Fibroblast of lung (primary cell): ENCODE data around the gene LRP1-AS. TPM values are rescaled to one million over a fixed set of nuclear protein-coding genes. Genes with fewer than 3 reads are reported as not detected.

ENCODE experiments used
- DNase-seq, 2 donors: peaks; one replicate each; pipeline versions ENCODE4 v3.0.0 to v3.0.0-alpha.2; 2010; ENCODE audit warnings: low read depth in 2 of 2
- H2AFZ ChIP-seq: 2 replicates; pipeline ENCODE4 v1.5.1; 2012; ENCODE audit warnings: low read length, control low read depth, inconsistent platforms
- H3K27ac ChIP-seq: 2 replicates; pipeline ENCODE4 v1.5.1; 2011; ENCODE audit warnings: low read length, control low read depth; ENCODE audit not compliant: insufficient read depth
- H3K27me3 ChIP-seq: 2 replicates; pipeline ENCODE4 v1.5.1; 2011; ENCODE audit warnings: mild to moderate bottlenecking, low read length; ENCODE audit not compliant: control insufficient read depth, insufficient read depth
- H3K36me3 ChIP-seq: 2 replicates; pipeline ENCODE4 v1.5.1; 2011; ENCODE audit warnings: low read length; ENCODE audit not compliant: control insufficient read depth, insufficient read depth
- H3K4me1 ChIP-seq: 2 replicates; pipeline ENCODE4 v1.5.1; 2011; ENCODE audit warnings: low read length; ENCODE audit not compliant: control insufficient read depth, insufficient read depth; ENCODE audit errors: extremely low read depth
- H3K4me2 ChIP-seq: 2 replicates; pipeline ENCODE4 v1.5.1; 2011; ENCODE audit warnings: low read length, control low read depth; ENCODE audit not compliant: insufficient read depth; ENCODE audit errors: extremely low read depth
- H3K4me3 ChIP-seq, 4 experiments: fragments of 200-600 bp in 1 of 4; sonication (generic) in 1 of 4; replicated peaks in 1 of 4; 2 replicates each; pipeline ENCODE4 v1.5.1; 2011 to 2016; ENCODE audit warnings: low read length in 4 of 4, low read depth in 3 of 4, mild to moderate bottlenecking in 3 of 4, control low read depth in 2 of 4, inconsistent platforms in 1 of 4, mixed read lengths in 1 of 4; ENCODE audit not compliant: insufficient read depth in 1 of 4; ENCODE audit errors: control extremely low read depth in 1 of 4
- H3K79me2 ChIP-seq: 2 replicates; pipeline ENCODE4 v1.5.1; 2012; ENCODE audit warnings: mild to moderate bottlenecking, low read length, inconsistent platforms; ENCODE audit not compliant: control insufficient read depth, insufficient read depth
- H3K9ac ChIP-seq: 2 replicates; pipeline ENCODE4 v1.5.1; 2011; ENCODE audit warnings: mild to moderate bottlenecking, low read length, control low read depth; ENCODE audit not compliant: insufficient read depth
- H3K9me3 ChIP-seq: 2 replicates; pipeline ENCODE4 v1.5.1; 2012; ENCODE audit warnings: low read depth, low read length; ENCODE audit not compliant: control insufficient read depth, insufficient read depth
- H4K20me1 ChIP-seq: 2 replicates; pipeline ENCODE4 v1.5.1; 2011; ENCODE audit warnings: low read length; ENCODE audit not compliant: control insufficient read depth, insufficient read depth; ENCODE audit errors: extremely low read depth
- EZH2 ChIP-seq: IDR thresholded peaks from 2 replicates; pipeline ENCODE4 v1.5.1; 2012; ENCODE audit warnings: low read length, control low read depth, mild to moderate bottlenecking; ENCODE audit errors: missing control alignments
- polyA plus RNA-seq, 2 donors: library from polyadenylated mRNA; depleted of rRNA in 1 of 2; stranded (reverse) in 1 of 2; unstranded in 1 of 2; fragments of >200 nt; gene quantifications; 2 replicates each; pipeline ENCODE4 v1.2.1, GENCODE V29; 2011 to 2012; ENCODE audit warnings: missing spikeins in 1 of 2
- total RNA-seq: library from RNA; depleted of rRNA; stranded (reverse); fragments of >200 nt; gene quantifications from 2 replicates; pipeline ENCODE4 v1.2.1, GENCODE V29; 2014
- TF ChIP-seq, protein P1 (sequence below), 2 donors: IDR thresholded peaks in 1 of 2; conservative IDR thresholded peaks in 1 of 2; 1 replicate in 1 of 2; 2 replicates in 1 of 2; pipeline ENCODE4 v1.5.1; 2011 to 2012; ENCODE audit warnings: low read length in 2 of 2, control low read depth in 1 of 2, inconsistent platforms in 1 of 2, low read depth in 1 of 2, mild to moderate bottlenecking in 1 of 2

The LRP1-AS gene
- total and polyA plus RNA-seq, 2 donors (not counting 1 experiment from before 2014, with no cell fraction given): not detected

DNA sequence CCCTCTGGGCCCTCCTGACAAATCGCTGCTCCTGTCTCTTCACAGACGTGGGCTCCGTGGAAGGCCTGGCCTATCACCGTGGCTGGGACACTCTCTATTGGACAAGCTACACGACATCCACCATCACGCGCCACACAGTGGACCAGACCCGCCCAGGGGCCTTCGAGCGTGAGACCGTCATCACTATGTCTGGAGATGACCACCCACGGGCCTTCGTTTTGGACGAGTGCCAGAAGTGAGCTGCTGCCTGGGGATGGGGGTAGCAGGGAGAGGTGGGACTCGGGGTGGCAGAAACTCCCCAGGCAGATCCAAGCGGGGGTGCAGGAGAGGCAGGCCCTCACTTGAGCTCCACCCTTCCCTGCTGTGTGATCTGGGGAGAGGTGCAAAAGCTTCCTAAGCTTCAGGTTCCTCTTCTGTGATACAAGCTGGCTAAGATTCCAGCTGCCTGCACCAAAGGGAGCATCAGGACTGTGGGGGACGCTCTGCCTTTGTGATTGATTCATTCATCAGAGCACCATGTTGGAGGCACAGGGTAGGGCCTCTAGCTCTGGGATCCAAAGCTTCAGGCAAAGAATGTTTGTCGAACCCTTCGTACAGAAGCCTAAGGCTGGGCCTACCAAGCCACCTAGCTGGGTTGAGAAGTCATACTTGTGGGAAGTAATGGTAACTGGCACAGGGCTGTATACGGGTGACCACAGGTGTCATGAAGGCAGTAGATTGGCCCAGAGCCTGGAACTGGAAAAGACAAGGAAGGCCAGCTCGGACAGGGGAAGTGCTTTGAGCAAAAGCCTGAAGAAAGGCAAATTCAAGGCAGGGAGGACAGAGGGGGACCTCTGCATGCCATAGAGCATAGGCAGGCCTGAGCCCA is 40.0 kb upstream of the LRP1-AS start:
- H3K9ac ChIP-seq: no peak overlapping the region
- H3K27me3 ChIP-seq: no peaks in the 10 kb centered on the region
- no peaks in the 10 kb centered on the region for H3K4me1 ChIP-seq
- no peak overlapping the region for H2AFZ ChIP-seq
- H3K4me2 ChIP-seq: no peak overlapping the region
- peaks cover 78% of the 10 kb centered on the region for H3K36me3 ChIP-seq
- TF ChIP-seq, protein P1, sequence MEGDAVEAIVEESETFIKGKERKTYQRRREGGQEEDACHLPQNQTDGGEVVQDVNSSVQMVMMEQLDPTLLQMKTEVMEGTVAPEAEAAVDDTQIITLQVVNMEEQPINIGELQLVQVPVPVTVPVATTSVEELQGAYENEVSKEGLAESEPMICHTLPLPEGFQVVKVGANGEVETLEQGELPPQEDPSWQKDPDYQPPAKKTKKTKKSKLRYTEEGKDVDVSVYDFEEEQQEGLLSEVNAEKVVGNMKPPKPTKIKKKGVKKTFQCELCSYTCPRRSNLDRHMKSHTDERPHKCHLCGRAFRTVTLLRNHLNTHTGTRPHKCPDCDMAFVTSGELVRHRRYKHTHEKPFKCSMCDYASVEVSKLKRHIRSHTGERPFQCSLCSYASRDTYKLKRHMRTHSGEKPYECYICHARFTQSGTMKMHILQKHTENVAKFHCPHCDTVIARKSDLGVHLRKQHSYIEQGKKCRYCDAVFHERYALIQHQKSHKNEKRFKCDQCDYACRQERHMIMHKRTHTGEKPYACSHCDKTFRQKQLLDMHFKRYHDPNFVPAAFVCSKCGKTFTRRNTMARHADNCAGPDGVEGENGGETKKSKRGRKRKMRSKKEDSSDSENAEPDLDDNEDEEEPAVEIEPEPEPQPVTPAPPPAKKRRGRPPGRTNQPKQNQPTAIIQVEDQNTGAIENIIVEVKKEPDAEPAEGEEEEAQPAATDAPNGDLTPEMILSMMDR (conservative IDR thresholded peaks at IDR 0.05 in 1 of 2, IDR thresholded peaks at IDR 0.05 in 1 of 2; ENCODE audit: low read depth in 1 of 2, low read length in 2 of 2): no peak
- TF ChIP-seq EZH2: no peak
- no peaks in the 10 kb centered on the region for H3K79me2 ChIP-seq
- no peak for DNase-seq
- H4K20me1 ChIP-seq: no peaks in the 10 kb centered on the region
- H3K4me3 ChIP-seq: no peak overlapping the region
- no peak overlapping the region for H3K27ac ChIP-seq
- no peaks in the 10 kb centered on the region for H3K9me3 ChIP-seq

DNA sequence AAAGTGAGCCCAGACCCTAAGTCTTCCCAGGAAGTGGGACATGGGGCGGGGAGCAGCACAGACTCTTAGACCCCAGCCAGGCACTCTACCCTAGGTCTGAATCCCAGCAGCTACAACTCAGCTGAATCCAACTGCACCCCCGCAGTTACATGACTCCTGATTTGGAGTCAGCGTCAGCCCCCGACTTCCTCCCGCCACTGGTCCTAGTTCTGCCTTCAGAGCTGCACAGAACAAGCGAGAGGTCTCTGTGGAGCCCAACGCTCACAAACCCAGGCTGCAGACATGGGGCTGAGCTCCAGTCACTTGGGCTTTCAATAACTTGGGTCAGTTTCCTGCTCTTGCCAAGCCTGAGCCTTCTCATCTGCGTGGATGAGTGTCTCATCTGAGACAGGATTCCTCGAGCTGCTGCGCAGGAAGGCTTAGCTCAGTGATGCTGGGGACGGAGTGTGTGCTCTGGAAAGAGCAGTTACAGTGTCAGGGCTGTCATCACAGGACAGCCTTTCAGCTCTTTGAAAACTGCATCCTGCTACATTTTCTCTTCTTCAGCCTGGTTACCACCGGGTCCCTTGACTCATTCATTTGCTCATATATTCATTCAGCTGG is 38.6 kb upstream of the LRP1-AS start:
- Histone ChIP-seq H4K20me1 (no peaks in the 10 kb centered on the region), H3K9me3 (no peaks in the 10 kb centered on the region), H3K4me3 (no peak overlapping the region), H3K27ac (no peak overlapping the region), H3K27me3 (no peaks in the 10 kb centered on the region), H3K4me1 (peaks cover 5% of the 10 kb centered on the region), H3K9ac (no peak overlapping the region), H3K79me2 (no peaks in the 10 kb centered on the region), H2AFZ (no peak overlapping the region), H3K36me3 (peaks cover 71% of the 10 kb centered on the region), H3K4me2 (no peak overlapping the region)
- DNase-seq: no peak
- TF ChIP-seq, protein P1 (conservative IDR thresholded peaks at IDR 0.05 in 1 of 2, IDR thresholded peaks at IDR 0.05 in 1 of 2; ENCODE audit: low read depth in 1 of 2, low read length in 2 of 2): no peak
- TF ChIP-seq EZH2: no peak

DNA sequence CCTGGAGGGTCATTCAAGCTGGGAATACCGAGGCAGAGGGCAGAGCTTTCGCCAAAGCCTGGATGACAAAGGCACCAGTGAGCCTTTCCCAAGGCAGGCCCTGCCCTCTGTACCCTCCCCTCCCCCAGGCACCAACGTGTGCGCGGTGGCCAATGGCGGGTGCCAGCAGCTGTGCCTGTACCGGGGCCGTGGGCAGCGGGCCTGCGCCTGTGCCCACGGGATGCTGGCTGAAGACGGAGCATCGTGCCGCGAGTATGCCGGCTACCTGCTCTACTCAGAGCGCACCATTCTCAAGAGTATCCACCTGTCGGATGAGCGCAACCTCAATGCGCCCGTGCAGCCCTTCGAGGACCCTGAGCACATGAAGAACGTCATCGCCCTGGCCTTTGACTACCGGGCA is 38.0 kb upstream of the LRP1-AS start:
- H3K9ac ChIP-seq: no peak overlapping the region
- no peak overlapping the region for H2AFZ ChIP-seq
- no peak for TF ChIP-seq EZH2
- TF ChIP-seq, protein P1 (conservative IDR thresholded peaks at IDR 0.05 in 1 of 2, IDR thresholded peaks at IDR 0.05 in 1 of 2; ENCODE audit: low read depth in 1 of 2, low read length in 2 of 2): no peak
- H3K4me3 ChIP-seq: no peak overlapping the region
- H3K27me3 ChIP-seq: no peaks in the 10 kb centered on the region
- H4K20me1 ChIP-seq: no peaks in the 10 kb centered on the region
- H3K4me2 ChIP-seq: no peak overlapping the region
- peaks cover 5% of the 10 kb centered on the region for H3K4me1 ChIP-seq
- DNase-seq: no peak
- no peaks in the 10 kb centered on the region for H3K79me2 ChIP-seq
- H3K9me3 ChIP-seq: no peaks in the 10 kb centered on the region
- H3K36me3 ChIP-seq: peaks cover 71% of the 10 kb centered on the region
- no peak overlapping the region for H3K27ac ChIP-seq
